ENCODE data around the gene AACS. TPM values are rescaled to one million over a fixed set of nuclear protein-coding genes. Genes with fewer than 3 reads are reported as not detected.

The AACS gene
- total RNA-seq, 1 donor from 2014 or later: 38.8 TPM

GRCh38 chr12:125121106-125121505 is 55.9 kb downstream of the AACS start:
- TF ChIP-seq CTCF (IDR thresholded peaks at IDR 0.05; ENCODE audit: unreplicated experiment): no peak
- peaks cover 37% of the 10 kb centered on the region for H3K36me3 Mint-ChIP-seq (ENCODE audit: insufficient read depth)
- DNase-seq (ENCODE audit: low spot score, unreplicated experiment): no peak
- peaks cover 2% of the 10 kb centered on the region for H3K4me1 Mint-ChIP-seq (ENCODE audit: low read depth)
- H3K27me3 Mint-ChIP-seq: no peaks in the 10 kb centered on the region
- H3K27ac Mint-ChIP-seq: peak overlapping the region; percentile 1
- no peak overlapping the region for H3K4me3 Mint-ChIP-seq (ENCODE audit: low read depth)
- peaks cover 4% of the 10 kb centered on the region for H3K9me3 Mint-ChIP-seq (ENCODE audit: low read depth)

- Mint-ChIP-seq H3K4me1 (ENCODE audit: low read depth) (peaks cover 2% of the 10 kb centered on the region), H3K9me3 (ENCODE audit: low read depth) (peaks cover 4% of the 10 kb centered on the region), H3K27me3 (no peaks in the 10 kb centered on the region), H3K27ac (no peak overlapping the region), H3K4me3 (ENCODE audit: low read depth) (no peak overlapping the region), H3K36me3 (ENCODE audit: insufficient read depth) (peaks cover 37% of the 10 kb centered on the region)
- no peak for TF ChIP-seq CTCF (IDR thresholded peaks at IDR 0.05; ENCODE audit: unreplicated experiment)
- no peak for DNase-seq (ENCODE audit: low spot score, unreplicated experiment)
Measured at GRCh38 chr12:125122668-125123067, 57.4 kb downstream of the AACS start.

GRCh38 chr12:125124320-125124966 is 59.2 kb downstream of the AACS start:
- no peak for DNase-seq (ENCODE audit: low spot score, unreplicated experiment)

GRCh38 chr12:125125271-125125670 is 60.0 kb downstream of the AACS start:
- TF ChIP-seq CTCF (IDR thresholded peaks at IDR 0.05; ENCODE audit: unreplicated experiment): no peak
- no peak for DNase-seq (ENCODE audit: low spot score, unreplicated experiment)
- Mint-ChIP-seq H3K27ac (no peak overlapping the region), H3K27me3 (no peaks in the 10 kb centered on the region), H3K4me1 (ENCODE audit: low read depth) (peaks cover 2% of the 10 kb centered on the region), H3K4me3 (ENCODE audit: low read depth) (no peak overlapping the region), H3K36me3 (ENCODE audit: insufficient read depth) (peaks cover 21% of the 10 kb centered on the region), H3K9me3 (ENCODE audit: low read depth) (no peaks in the 10 kb centered on the region)

More at GRCh38 chr12:125124320-125124966, 59.2 kb downstream of the AACS start:
- Mint-ChIP-seq H3K27me3 (no peaks in the 10 kb centered on the region), H3K27ac (peak overlapping the region; percentile 15), H3K36me3 (ENCODE audit: insufficient read depth) (peaks cover 23% of the 10 kb centered on the region), H3K4me1 (ENCODE audit: low read depth) (peaks cover 2% of the 10 kb centered on the region), H3K9me3 (ENCODE audit: low read depth) (peaks cover 1% of the 10 kb centered on the region), H3K4me3 (ENCODE audit: low read depth) (no peak overlapping the region)
- TF ChIP-seq CTCF (IDR thresholded peaks at IDR 0.05; ENCODE audit: unreplicated experiment): no peak

- no peaks in the 10 kb centered on the region for H3K27me3 Mint-ChIP-seq
Measured at GRCh38 chr12:125128439-125129178, 63.4 kb downstream of the AACS start.

More at GRCh38 chr12:125128439-125129178, 63.4 kb downstream of the AACS start:
- TF ChIP-seq CTCF (IDR thresholded peaks at IDR 0.05; ENCODE audit: unreplicated experiment): no peak
- H3K4me3 Mint-ChIP-seq (ENCODE audit: low read depth): no peak overlapping the region
- peaks cover 18% of the 10 kb centered on the region for H3K36me3 Mint-ChIP-seq (ENCODE audit: insufficient read depth)
- no peaks in the 10 kb centered on the region for H3K9me3 Mint-ChIP-seq (ENCODE audit: low read depth)
- H3K4me1 Mint-ChIP-seq (ENCODE audit: low read depth): no peaks in the 10 kb centered on the region
- no peak overlapping the region for H3K27ac Mint-ChIP-seq
- no peak for DNase-seq (ENCODE audit: low spot score, unreplicated experiment)

Measured in progenitor cell of endocrine pancreas (in vitro differentiated cells).